ENCODE measurements around the gene ZYX. TPM values are rescaled to one million over a fixed set of nuclear protein-coding genes. Genes with fewer than 3 reads are reported as not detected.

ZYX gene
- total RNA-seq, 1 donor from 2014 or later = 231 TPM

DNA sequence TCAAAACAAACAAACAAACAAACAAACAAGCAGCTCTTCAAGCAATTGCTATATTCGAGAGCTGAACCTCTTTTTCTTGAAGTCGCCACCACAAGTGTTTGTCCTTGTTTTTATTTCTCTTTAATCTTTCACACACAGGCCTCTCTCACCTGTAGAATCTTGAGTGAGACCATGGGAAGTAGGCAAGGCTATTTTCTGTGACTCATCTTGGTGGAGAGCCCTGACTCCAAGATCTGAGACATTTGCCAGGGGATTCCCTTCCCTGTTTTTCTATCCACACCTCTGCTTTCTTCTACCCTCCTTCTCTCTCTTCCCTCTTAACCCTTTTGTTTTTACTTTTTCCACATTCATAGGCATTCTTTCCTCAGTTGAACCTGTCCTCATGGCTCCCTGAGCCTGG is 54.1 kb downstream of the ZYX start:
- Histone ChIP-seq H3K4me3 (no peak overlapping the region), H3K36me3 (no peaks in the 10 kb centered on the region), H3K27me3 (ENCODE audit: low read depth) (no peaks in the 10 kb centered on the region), H3K4me1 (no peaks in the 10 kb centered on the region), H3K9me3 (no peaks in the 10 kb centered on the region), H3K27ac (no peak overlapping the region)
- TF ChIP-seq, protein P1, sequence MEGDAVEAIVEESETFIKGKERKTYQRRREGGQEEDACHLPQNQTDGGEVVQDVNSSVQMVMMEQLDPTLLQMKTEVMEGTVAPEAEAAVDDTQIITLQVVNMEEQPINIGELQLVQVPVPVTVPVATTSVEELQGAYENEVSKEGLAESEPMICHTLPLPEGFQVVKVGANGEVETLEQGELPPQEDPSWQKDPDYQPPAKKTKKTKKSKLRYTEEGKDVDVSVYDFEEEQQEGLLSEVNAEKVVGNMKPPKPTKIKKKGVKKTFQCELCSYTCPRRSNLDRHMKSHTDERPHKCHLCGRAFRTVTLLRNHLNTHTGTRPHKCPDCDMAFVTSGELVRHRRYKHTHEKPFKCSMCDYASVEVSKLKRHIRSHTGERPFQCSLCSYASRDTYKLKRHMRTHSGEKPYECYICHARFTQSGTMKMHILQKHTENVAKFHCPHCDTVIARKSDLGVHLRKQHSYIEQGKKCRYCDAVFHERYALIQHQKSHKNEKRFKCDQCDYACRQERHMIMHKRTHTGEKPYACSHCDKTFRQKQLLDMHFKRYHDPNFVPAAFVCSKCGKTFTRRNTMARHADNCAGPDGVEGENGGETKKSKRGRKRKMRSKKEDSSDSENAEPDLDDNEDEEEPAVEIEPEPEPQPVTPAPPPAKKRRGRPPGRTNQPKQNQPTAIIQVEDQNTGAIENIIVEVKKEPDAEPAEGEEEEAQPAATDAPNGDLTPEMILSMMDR (IDR thresholded peaks at IDR 0.05) = no peak
- no peak for ATAC-seq
- no peak for DNase-seq
- intact Hi-C loops (cut with DNase I) = no loop called here

GRCh38 chr7:143436325-143436946 is 55.3 kb downstream of the ZYX start:
- Histone ChIP-seq H3K4me3 (no peak overlapping the region), H3K27me3 (ENCODE audit: low read depth) (no peaks in the 10 kb centered on the region), H3K27ac (no peak overlapping the region), H3K9me3 (no peaks in the 10 kb centered on the region), H3K4me1 (no peaks in the 10 kb centered on the region), H3K36me3 (no peaks in the 10 kb centered on the region)
- intact Hi-C loops (cut with DNase I) = no loop called here
- no peak for ATAC-seq
- TF ChIP-seq, protein P1 (IDR thresholded peaks at IDR 0.05) = no peak
- no peak for DNase-seq

GRCh38 chr7:143437578-143437977 is 56.4 kb downstream of the ZYX start:
- ATAC-seq = peak in 1 of 2 donors; percentile 52
- no peak overlapping the region for H3K27ac ChIP-seq
- DNase-seq = no peak
- no peaks in the 10 kb centered on the region for H3K4me1 ChIP-seq
- intact Hi-C loops (cut with DNase I) = no loop called here
- TF ChIP-seq, protein P1 (IDR thresholded peaks at IDR 0.05) = no peak
- no peaks in the 10 kb centered on the region for H3K9me3 ChIP-seq
- no peaks in the 10 kb centered on the region for H3K27me3 ChIP-seq (ENCODE audit: low read depth)
- H3K4me3 ChIP-seq = no peak overlapping the region
- no peaks in the 10 kb centered on the region for H3K36me3 ChIP-seq

- H3K4me3 ChIP-seq = no peak overlapping the region
- ATAC-seq (no peak), DNase-seq (no peak)
- H3K27ac ChIP-seq = no peak overlapping the region
- no peaks in the 10 kb centered on the region for H3K4me1 ChIP-seq
- intact Hi-C loops (cut with DNase I) = no loop called here
- H3K36me3 ChIP-seq = no peaks in the 10 kb centered on the region
- TF ChIP-seq, protein P1 (IDR thresholded peaks at IDR 0.05) = no peak
- no peaks in the 10 kb centered on the region for H3K27me3 ChIP-seq (ENCODE audit: low read depth)
- no peaks in the 10 kb centered on the region for H3K9me3 ChIP-seq
Measured at GRCh38 chr7:143439866-143440265, 58.7 kb downstream of the ZYX start.

Small RNA genes lying within 50 kb of the gene (microRNA-seq; reads per million reads assigned to microRNA genes)
- not detected for gene MIR6892 (ENCODE audit: borderline number of aligned reads)

Other genes with a start within 250 kb of the ZYX start
- 12.6 TPM for gene PIP, start 249.3 kb upstream of the ZYX start, total RNA-seq
- not detected for gene TAS2R39, start 197.9 kb upstream of the ZYX start, total RNA-seq
- gene TAS2R40, start 159.3 kb upstream of the ZYX start, total RNA-seq = not detected
- gene GSTK1, start 117.9 kb upstream of the ZYX start, total RNA-seq = 152 TPM
- gene TMEM139, start 96.4 kb upstream of the ZYX start, total RNA-seq = 25.9 TPM
- 33.7 TPM for gene CASP2, start 93.0 kb upstream of the ZYX start, total RNA-seq
- gene CLCN1, start 65.2 kb upstream of the ZYX start, total RNA-seq = not detected
- gene FAM131B, start 18.6 kb upstream of the ZYX start, total RNA-seq = 0.53 TPM
- gene EPHA1, start 27.5 kb downstream of the ZYX start, total RNA-seq = 9.0 TPM
- not detected for gene TAS2R60, start 62.1 kb downstream of the ZYX start, total RNA-seq
- gene TAS2R41, start 96.5 kb downstream of the ZYX start, total RNA-seq = not detected
- gene CTAGE15, start 190.5 kb downstream of the ZYX start, total RNA-seq = 0.95 TPM
- 6.2 TPM for gene TCAF2, start 239.6 kb downstream of the ZYX start, total RNA-seq